PC-9 (cell line): ENCODE results near the gene UFD1.

Source experiments
- CTCF ChIP-seq: fragments of 200-600 bp; sonication (generic); conservative IDR thresholded peaks from 2 replicates; pipeline ENCODE4 v1.6.1; 2017; ENCODE audit warnings: mixed run types, antibody characterized with exemption, mild to moderate bottlenecking, moderate library complexity
- EZH2 ChIP-seq: fragments of 200-600 bp; sonication (generic); IDR thresholded peaks from 2 replicates; pipeline ENCODE4 v1.8.0; 2017; ENCODE audit warnings: antibody characterized with exemption, low read depth

GRCh38 chr22:19456541-19456940, 22.5 kb downstream of the UFD1 start:
- TF ChIP-seq CTCF (no peak), EZH2 (no peak)
